Osteocyte (in vitro differentiated cells): ENCODE results near the gene CCDC148. TPM values are rescaled to one million over a fixed set of nuclear protein-coding genes. Genes with fewer than 3 reads are reported as not detected.

Source experiments
- DNase-seq: peaks from one replicate; pipeline ENCODE4 v3.0.0; 2021; ENCODE audit warnings: mixed read lengths; ENCODE audit not compliant: unreplicated experiment; ENCODE audit errors: extremely low spot score
- H3K27ac Mint-ChIP-seq: one replicate; pipeline ENCODE4 v1.8.0; 2021; ENCODE audit warnings: mild to moderate bottlenecking, mixed read lengths; ENCODE audit not compliant: unreplicated experiment
- H3K27me3 Mint-ChIP-seq: one replicate; pipeline ENCODE4 v1.8.0; 2021; ENCODE audit warnings: mixed read lengths; ENCODE audit not compliant: unreplicated experiment
- H3K36me3 Mint-ChIP-seq: one replicate; pipeline ENCODE4 v1.8.0; 2021; ENCODE audit warnings: mixed read lengths; ENCODE audit not compliant: unreplicated experiment
- H3K4me1 Mint-ChIP-seq: one replicate; pipeline ENCODE4 v1.8.0; 2021; ENCODE audit warnings: mixed read lengths; ENCODE audit not compliant: unreplicated experiment
- H3K4me3 Mint-ChIP-seq: one replicate; pipeline ENCODE4 v1.8.0; 2021; ENCODE audit warnings: mild to moderate bottlenecking, moderate library complexity, mixed read lengths; ENCODE audit not compliant: unreplicated experiment
- H3K9me3 Mint-ChIP-seq: one replicate; pipeline ENCODE4 v1.8.0; 2021; ENCODE audit warnings: mixed read lengths; ENCODE audit not compliant: unreplicated experiment
- total RNA-seq: library from RNA; stranded (reverse); gene quantifications from 2 replicates; pipeline ENCODE4 v1.2.1, GENCODE V29; 2021
- TF ChIP-seq, protein P1 (sequence below): fragments of 200-600 bp; sonication (generic); IDR thresholded peaks from 2 replicates; pipeline ENCODE4 v1.5.0; 2021; ENCODE audit warnings: antibody characterized with exemption, mild to moderate bottlenecking, moderate library complexity

The CCDC148 gene
- total RNA-seq, 1 donor from 2014 or later, result 2.8 TPM

DNA sequence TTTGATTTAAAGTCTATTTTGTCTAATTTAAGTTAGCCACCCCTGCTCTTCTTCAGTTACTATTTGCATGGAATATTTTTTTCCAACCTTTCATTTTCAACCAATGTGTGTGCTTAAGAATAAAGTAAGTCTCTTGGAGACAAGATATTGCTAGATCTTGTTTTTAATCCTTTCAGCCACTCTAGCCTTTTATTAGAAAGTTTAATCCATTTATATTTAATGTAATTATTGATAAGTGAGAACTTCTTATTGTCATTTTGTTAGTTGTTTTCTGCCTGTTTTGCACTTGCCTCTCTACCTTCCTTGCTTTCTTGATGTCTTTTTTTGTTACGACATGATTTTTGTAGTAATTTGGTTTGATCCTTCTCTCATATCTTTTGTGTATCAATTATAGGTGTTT, 46.4 kb downstream of the CCDC148 start:
- Mint-ChIP-seq H3K36me3 (peaks cover 22% of the 10 kb centered on the region), H3K4me1 (peaks cover 38% of the 10 kb centered on the region), H3K27me3 (no peaks in the 10 kb centered on the region), H3K9me3 (peaks cover 22% of the 10 kb centered on the region), H3K4me3 (no peak overlapping the region), H3K27ac (no peak overlapping the region)
- TF ChIP-seq, protein P1, sequence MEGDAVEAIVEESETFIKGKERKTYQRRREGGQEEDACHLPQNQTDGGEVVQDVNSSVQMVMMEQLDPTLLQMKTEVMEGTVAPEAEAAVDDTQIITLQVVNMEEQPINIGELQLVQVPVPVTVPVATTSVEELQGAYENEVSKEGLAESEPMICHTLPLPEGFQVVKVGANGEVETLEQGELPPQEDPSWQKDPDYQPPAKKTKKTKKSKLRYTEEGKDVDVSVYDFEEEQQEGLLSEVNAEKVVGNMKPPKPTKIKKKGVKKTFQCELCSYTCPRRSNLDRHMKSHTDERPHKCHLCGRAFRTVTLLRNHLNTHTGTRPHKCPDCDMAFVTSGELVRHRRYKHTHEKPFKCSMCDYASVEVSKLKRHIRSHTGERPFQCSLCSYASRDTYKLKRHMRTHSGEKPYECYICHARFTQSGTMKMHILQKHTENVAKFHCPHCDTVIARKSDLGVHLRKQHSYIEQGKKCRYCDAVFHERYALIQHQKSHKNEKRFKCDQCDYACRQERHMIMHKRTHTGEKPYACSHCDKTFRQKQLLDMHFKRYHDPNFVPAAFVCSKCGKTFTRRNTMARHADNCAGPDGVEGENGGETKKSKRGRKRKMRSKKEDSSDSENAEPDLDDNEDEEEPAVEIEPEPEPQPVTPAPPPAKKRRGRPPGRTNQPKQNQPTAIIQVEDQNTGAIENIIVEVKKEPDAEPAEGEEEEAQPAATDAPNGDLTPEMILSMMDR, result no peak
- no peak for DNase-seq

- TF ChIP-seq, protein P1, result no peak
- Mint-ChIP-seq H3K4me3 (no peak overlapping the region), H3K27ac (no peak overlapping the region), H3K36me3 (peaks cover 21% of the 10 kb centered on the region), H3K4me1 (peaks cover 11% of the 10 kb centered on the region), H3K9me3 (peaks cover 22% of the 10 kb centered on the region), H3K27me3 (no peaks in the 10 kb centered on the region)
- no peak for DNase-seq
These were observed 49.5 kb downstream of the CCDC148 start for GRCh38 chr2:158407031-158407430.

DNA sequence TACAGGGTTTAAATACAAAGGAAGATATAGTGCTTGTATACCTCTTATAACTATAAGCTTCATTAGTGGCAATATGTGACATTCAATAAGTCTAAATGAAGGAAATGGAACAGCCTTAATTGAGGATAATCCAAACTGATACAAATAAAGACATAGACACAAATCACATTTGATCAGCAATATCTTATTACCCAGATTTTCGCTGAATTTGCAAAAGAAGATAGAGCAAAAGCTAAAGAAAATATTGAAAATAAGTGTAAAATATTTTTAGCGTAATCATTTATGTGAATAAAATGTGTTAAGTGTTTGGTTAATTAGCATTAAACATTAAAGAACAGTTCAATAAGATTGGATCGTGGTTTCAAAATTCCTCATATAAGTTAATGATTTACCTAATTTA, 51.2 kb downstream of the CCDC148 start:
- Mint-ChIP-seq H3K27me3 (no peaks in the 10 kb centered on the region), H3K4me1 (peaks cover 5% of the 10 kb centered on the region), H3K9me3 (peaks cover 11% of the 10 kb centered on the region), H3K36me3 (peaks cover 8% of the 10 kb centered on the region), H3K4me3 (no peak overlapping the region), H3K27ac (no peak overlapping the region)
- TF ChIP-seq, protein P1, result no peak
- no peak for DNase-seq

GRCh38 chr2:158403237-158403636, 53.3 kb downstream of the CCDC148 start:
- H3K4me1 Mint-ChIP-seq, result peaks cover 5% of the 10 kb centered on the region
- no peak overlapping the region for H3K27ac Mint-ChIP-seq
- TF ChIP-seq, protein P1, result no peak
- peaks cover 4% of the 10 kb centered on the region for H3K36me3 Mint-ChIP-seq
- no peak for DNase-seq
- no peak overlapping the region for H3K4me3 Mint-ChIP-seq
- no peaks in the 10 kb centered on the region for H3K27me3 Mint-ChIP-seq
- H3K9me3 Mint-ChIP-seq, result peaks cover 7% of the 10 kb centered on the region

- peaks cover 5% of the 10 kb centered on the region for H3K4me1 Mint-ChIP-seq
- no peak for DNase-seq
- H3K4me3 Mint-ChIP-seq, result no peak overlapping the region
- H3K27ac Mint-ChIP-seq, result no peak overlapping the region
- peaks cover 4% of the 10 kb centered on the region for H3K36me3 Mint-ChIP-seq
- no peaks in the 10 kb centered on the region for H3K27me3 Mint-ChIP-seq
- H3K9me3 Mint-ChIP-seq, result peaks cover 7% of the 10 kb centered on the region
- TF ChIP-seq, protein P1, result no peak
These were observed 53.9 kb downstream of the CCDC148 start for GRCh38 chr2:158402665-158403064.
